SK-N-SH (cell line): ENCODE measurements around the gene HS1BP3. TPM values are rescaled to one million over a fixed set of nuclear protein-coding genes. Genes with fewer than 3 reads are reported as not detected.

Experiments
- CTCF ChIA-PET: fragments of 300-600, 350-600 bp; formaldehyde crosslinking; extraction: SDS; loops from one replicate; lab custom pipeline; 2021; lab: Yijun Ruan, JAX
- POLR2A ChIA-PET: fragments of 350-600 bp; sonication (Branson Sonifier 250); formaldehyde crosslinking; extraction: SDS; loops from one replicate; lab custom pipeline; 2020; ENCODE audit warnings: antibody characterized with exemption, inconsistent platforms; lab: Yijun Ruan, JAX
- DNase-seq: peaks from one replicate; pipeline ENCODE4 v3.0.0; 2012
- H2AFZ ChIP-seq: fragments of 200-600 bp; sonication (generic); 2 replicates; pipeline ENCODE4 v1.8.1; 2016; ENCODE audit warnings: antibody characterized with exemption, mild to moderate bottlenecking, low read depth
- H3F3A ChIP-seq: fragments of 200-600 bp; sonication (generic); replicated peaks from 2 replicates; pipeline ENCODE3; 2016; ENCODE audit warnings: antibody characterized with exemption, mild to moderate bottlenecking; ENCODE audit not compliant: insufficient read depth
- H3K27ac ChIP-seq, 2 experiments: fragments of 200-500 bp in 1 of 2; fragments of 200-600 bp in 1 of 2; sonication (Bioruptor generic) in 1 of 2; sonication (generic), shearing (Covaris generic) in 1 of 2; 2 replicates each; pipeline versions ENCODE4 v1.5.1 to v1.6.1; 2014 to 2016; ENCODE audit warnings: low read depth in 2 of 2, inconsistent platforms in 1 of 2, low read length in 1 of 2, mild to moderate bottlenecking in 1 of 2, mixed read lengths in 1 of 2
- H3K27me3 ChIP-seq: fragments of 200-600 bp; sonication (generic), shearing (Covaris generic); 2 replicates; pipeline ENCODE4 v1.6.1; 2016; ENCODE audit warnings: mixed run types; ENCODE audit not compliant: insufficient read depth
- H3K36me3 ChIP-seq, 2 experiments: fragments of 200-500 bp in 1 of 2; fragments of 200-600 bp in 1 of 2; sonication (Bioruptor generic) in 1 of 2; sonication (generic) in 1 of 2; replicated peaks in 1 of 2; 2 replicates each; pipeline versions ENCODE3 to v1.5.1; 2014 to 2016; ENCODE audit warnings: low read length in 1 of 2, mild to moderate bottlenecking in 1 of 2; ENCODE audit not compliant: insufficient read depth in 2 of 2, control insufficient read depth in 1 of 2
- H3K4me1 ChIP-seq, 2 experiments: fragments of 200-500 bp in 1 of 2; fragments of 200-600 bp in 1 of 2; sonication (Bioruptor generic) in 1 of 2; sonication (generic), shearing (Covaris generic) in 1 of 2; 2 replicates each; pipeline versions ENCODE4 v1.5.1 to v1.6.1; 2014 to 2016; ENCODE audit warnings: low read depth in 1 of 2, low read length in 1 of 2, mixed run types in 1 of 2; ENCODE audit not compliant: insufficient read depth in 2 of 2, control insufficient read depth in 1 of 2
- H3K4me2 ChIP-seq: fragments of 200-600 bp; sonication (generic), shearing (Covaris generic); 2 replicates; pipeline ENCODE4 v1.6.1; 2017; ENCODE audit warnings: mixed run types
- H3K4me3 ChIP-seq, 2 experiments: fragments of 200-500 bp in 1 of 2; fragments of 200-600 bp in 1 of 2; sonication (Bioruptor generic) in 1 of 2; sonication (generic), shearing (Covaris generic) in 1 of 2; 2 replicates each; pipeline versions ENCODE4 v1.5.1 to v1.8.1; 2014 to 2016; ENCODE audit warnings: low read depth in 2 of 2, inconsistent platforms in 1 of 2, low read length in 1 of 2, mild to moderate bottlenecking in 1 of 2, mixed read lengths in 1 of 2, moderate library complexity in 1 of 2
- H3K79me2 ChIP-seq: fragments of 200-600 bp; sonication (generic); 2 replicates; pipeline ENCODE4 v1.8.1; 2017; ENCODE audit warnings: mild to moderate bottlenecking; ENCODE audit not compliant: insufficient read depth
- H3K9ac ChIP-seq: fragments of 200-600 bp; sonication (generic); 2 replicates; pipeline ENCODE4 v1.6.1; 2017; ENCODE audit warnings: mixed run types
- H3K9me2 ChIP-seq: fragments of 200-600 bp; sonication (generic); 2 replicates; pipeline ENCODE4 v1.6.1; 2017; ENCODE audit warnings: mixed run types
- H3K9me3 ChIP-seq: fragments of 200-600 bp; sonication (generic); 2 replicates; pipeline ENCODE4 v1.6.1; 2017; ENCODE audit warnings: mixed run types, mild to moderate bottlenecking, moderate library complexity
- H4K20me1 ChIP-seq: fragments of 200-600 bp; sonication (generic); 2 replicates; pipeline ENCODE4 v1.6.1; 2017; ENCODE audit warnings: mild to moderate bottlenecking, mixed run types; ENCODE audit not compliant: insufficient read depth
- CHD2 ChIP-seq: fragments of 150-350 bp; IDR thresholded peaks from 2 replicates; pipeline ENCODE4 v1.6.1; 2018; ENCODE audit warnings: low read length; ENCODE audit not compliant: partially characterized antibody
- CTCF ChIP-seq: fragments of 200-600 bp; sonication (generic); IDR thresholded peaks from 2 replicates; pipeline ENCODE4 v1.6.1; 2017; ENCODE audit warnings: antibody characterized with exemption, mild to moderate bottlenecking, moderate library complexity
- ELF1 ChIP-seq: IDR thresholded peaks from 2 replicates; pipeline ENCODE4 v1.4.0; 2012
- EZH2phosphoT487 ChIP-seq: fragments of 200-600 bp; sonication (generic); IDR thresholded peaks from 2 replicates; pipeline ENCODE4 v1.6.1; 2017; ENCODE audit warnings: low read depth, mixed run types, mild to moderate bottlenecking, antibody characterized with exemption, moderate library complexity, borderline replicate concordance
- FOXJ3 ChIP-seq: sonication (generic); formaldehyde crosslinking; IDR thresholded peaks from 2 replicates; pipeline ENCODE4 v1.5.1; 2020; ENCODE audit warnings: mild to moderate bottlenecking, missing genetic modification reagents
- GATA2 ChIP-seq: sonication (generic); formaldehyde crosslinking; IDR thresholded peaks from 2 replicates; pipeline ENCODE4 v1.5.0; 2020; ENCODE audit warnings: mild to moderate bottlenecking, missing genetic modification reagents
- IRF3 ChIP-seq: fragments of 150-350 bp; IDR thresholded peaks from 2 replicates; pipeline ENCODE4 v1.6.1; 2016; ENCODE audit warnings: mild to moderate bottlenecking, low read depth, low read length
- MAX ChIP-seq: IDR thresholded peaks from 2 replicates; pipeline ENCODE4 v1.4.0; 2012; ENCODE audit warnings: low read depth
- NRF1 ChIP-seq: IDR thresholded peaks from 2 replicates; pipeline ENCODE4 v1.6.1; 2012; ENCODE audit warnings: low read depth, mild to moderate bottlenecking, low read length
- POLR2AphosphoS5 ChIP-seq: IDR thresholded peaks from 2 replicates; pipeline ENCODE4 v1.6.1; 2012; ENCODE audit warnings: low read depth, low read length
- RCOR1 ChIP-seq: fragments of 150-350 bp; IDR thresholded peaks from 2 replicates; pipeline ENCODE4 v1.6.1; 2017; ENCODE audit warnings: antibody characterized with exemption, low read length
- RFX5 ChIP-seq: IDR thresholded peaks from 2 replicates; pipeline ENCODE4 v1.6.1; 2012; ENCODE audit warnings: mild to moderate bottlenecking, improper control_type of control experiment, low read length
- RXRA ChIP-seq: IDR thresholded peaks from 2 replicates; pipeline ENCODE4 v1.4.0; 2012; ENCODE audit warnings: low read depth, mild to moderate bottlenecking, borderline replicate concordance
- SMC3 ChIP-seq: IDR thresholded peaks from 2 replicates; pipeline ENCODE4 v1.6.1; 2012; ENCODE audit warnings: low read depth, low read length, improper control_type of control experiment
- TEAD4 ChIP-seq: IDR thresholded peaks from 2 replicates; pipeline ENCODE4 v1.4.0; 2012; ENCODE audit warnings: mild to moderate bottlenecking, borderline replicate concordance; ENCODE audit not compliant: insufficient read depth
- USF1 ChIP-seq: IDR thresholded peaks from 2 replicates; pipeline ENCODE4 v1.4.0; 2012; ENCODE audit warnings: low read depth, borderline replicate concordance
- YY1 ChIP-seq: IDR thresholded peaks from 2 replicates; pipeline ENCODE4 v1.4.0; 2012; ENCODE audit warnings: low read depth, mild to moderate bottlenecking
- WGBS: methylation state at CpG from one replicate; pipeline ENCODE4 v1.1.6; 2017; ENCODE audit warnings: low lambda C conversion rate; 5-methylcytosine and 5-hydroxymethylcytosine counted together
- polyA plus RNA-seq, 3 experiments: library from polyadenylated mRNA; depleted of rRNA; stranded (reverse); fragments of >200 nt; gene quantifications; 2 replicates each; pipeline ENCODE4 v1.2.3, GENCODE V29; 2012

HS1BP3 gene
- polyA plus RNA-seq, 1 of the 3 experiments (the other 2 are of a cell fraction): 20.1 TPM

- Histone ChIP-seq H3K9me2 (no peaks in the 10 kb centered on the region), H2AFZ (no peak overlapping the region), H3K27me3 (no peaks in the 10 kb centered on the region), H3K4me1 (peaks cover 18 to 45% of the 10 kb centered on the region in 2 experiments; a peak in 3 of 4 replicates), H3K4me3 (no peak overlapping the region), H3K27ac (no peak overlapping the region), H3K9me3 (no peaks in the 10 kb centered on the region), H3F3A (no peaks in the 10 kb centered on the region), H4K20me1 (no peaks in the 10 kb centered on the region), H3K79me2 (no peaks in the 10 kb centered on the region), H3K4me2 (no peak overlapping the region), H3K36me3 (peaks cover 0 to 2% of the 10 kb centered on the region in 2 experiments), H3K9ac (no peak overlapping the region)
- 88% methylated on average over 6 of the region's 6 CpGs for WGBS
- no peak for DNase-seq
- ChIA-PET POLR2A (interaction anchor here (1.6 to 1.8 kb wide), 2 partner anchors 77 to 168 kb away, joined by 3 to 9 read pairs; partner anchors contain the start of gene RHOB), CTCF (interaction anchor here (0.7 to 9.1 kb wide), 14 partner anchors 11 to 236 kb away, joined by 3 to 72 read pairs (median 4); partner anchors contain the start of genes HS1BP3 and RHOB)
- TF ChIP-seq RCOR1 (no peak), FOXJ3 (CRISPR knock-in tag) (no peak), CTCF (no peak), ELF1 (no peak), SMC3 (no peak), YY1 (no peak), EZH2phosphoT487 (no peak), RXRA (no peak), POLR2AphosphoS5 (no peak), CHD2 (no peak)
These were observed 35.8 kb downstream of the HS1BP3 start for GRCh38 chr2:20615068-20615465.

GRCh38 chr2:20614201-20615067, 36.5 kb downstream of the HS1BP3 start:
- Histone ChIP-seq H3K9me2 (no peaks in the 10 kb centered on the region), H4K20me1 (no peaks in the 10 kb centered on the region), H3K27me3 (no peaks in the 10 kb centered on the region), H3F3A (no peaks in the 10 kb centered on the region), H3K9ac (no peak overlapping the region), H3K4me1 (peaks cover 18 to 45% of the 10 kb centered on the region in 2 experiments; a peak in 3 of 4 replicates), H2AFZ (no peak overlapping the region), H3K79me2 (no peaks in the 10 kb centered on the region), H3K4me2 (no peak overlapping the region), H3K9me3 (no peaks in the 10 kb centered on the region), H3K36me3 (no peaks in the 10 kb centered on the region), H3K4me3 (no peak overlapping the region), H3K27ac (no peak overlapping the region)
- ChIA-PET CTCF (interaction anchor here (0.7 to 9.1 kb wide), 16 partner anchors 11 to 235 kb away, joined by 3 to 72 read pairs (median 4); partner anchors contain the start of genes HS1BP3 and RHOB), POLR2A (interaction anchor here (1.8 kb wide), 1 partner anchor 167 kb away, joined by 9 read pairs; the partner anchor contains the start of gene RHOB)
- no peak for DNase-seq
- TF ChIP-seq IRF3 (no peak), POLR2AphosphoS5 (no peak), CHD2 (no peak), TEAD4 (no peak), GATA2 (CRISPR knock-in tag) (no peak), USF1 (no peak), RFX5 (no peak), MAX (no peak), NRF1 (no peak), CTCF (no peak)
- 87% methylated on average over 13 of the region's 14 CpGs for WGBS
